Activated T-helper 1 cell treated with anti-CD3 and anti-CD28 coated beads, Interleukin-2, amount 50 U/mL, for 16 hours (primary cell): ENCODE data around the gene IL4R.
"Not testable (repeated sequence)": the region's sequence is repeated elsewhere in the genome, so short reads cannot be mapped to it uniquely, and the experiment has no call there.

Source experiments
- DNase-seq, 2 donors: peaks; one replicate each; pipeline ENCODE4 v3.0.0-alpha.2; 2020; ENCODE audit warnings: low read depth in 1 of 2, low spot score in 1 of 2

The IL4R gene

GRCh38 chr16:27313422-27314160 is at the start of gene IL4R:
IL4R (plus strand) TSS chr16:27313974; CDS start chr16:27340204, 26,230 bp downstream.
- DNase-seq, result peak in 1 of 2 donors; percentile 47

DNA sequence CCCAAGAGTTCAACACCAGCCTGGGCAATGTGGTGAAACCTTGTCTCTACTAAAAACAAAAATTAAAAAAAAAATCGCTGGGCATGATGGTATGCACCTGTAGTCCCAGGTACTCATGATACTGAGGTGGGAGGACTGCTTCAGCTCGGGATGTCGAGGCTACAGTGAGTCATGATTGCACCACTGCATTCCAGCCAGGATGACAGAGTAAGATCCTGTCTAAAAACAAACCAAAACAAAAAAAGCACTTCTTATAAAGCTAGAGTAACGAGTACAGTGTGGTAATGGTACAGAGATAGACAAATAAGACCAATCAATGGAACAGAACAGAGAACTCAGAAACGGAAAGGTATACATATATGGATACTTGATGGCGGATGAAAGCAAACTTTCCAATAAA is 49.6 kb upstream of the IL4R start:
- DNase-seq, result no peak

DNA sequence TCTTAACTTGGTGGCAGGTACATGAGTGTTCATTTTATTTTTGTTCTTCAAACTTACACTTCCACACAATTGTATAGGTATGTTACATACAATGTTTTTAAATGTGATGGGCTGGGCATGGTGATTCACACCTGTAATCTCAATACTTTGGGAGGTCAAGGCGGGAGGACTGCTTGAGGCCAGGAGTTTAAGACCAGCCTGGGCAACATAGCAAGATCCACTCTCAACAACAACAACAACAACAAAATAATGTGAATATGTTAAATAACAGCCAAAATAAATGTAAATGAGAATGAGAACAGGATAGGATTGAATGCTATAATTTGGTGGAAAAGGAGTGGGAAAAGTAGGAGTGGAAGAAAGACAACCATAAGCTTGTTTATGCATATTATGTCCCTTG is 47.8 kb upstream of the IL4R start:
- no peak for DNase-seq

DNA sequence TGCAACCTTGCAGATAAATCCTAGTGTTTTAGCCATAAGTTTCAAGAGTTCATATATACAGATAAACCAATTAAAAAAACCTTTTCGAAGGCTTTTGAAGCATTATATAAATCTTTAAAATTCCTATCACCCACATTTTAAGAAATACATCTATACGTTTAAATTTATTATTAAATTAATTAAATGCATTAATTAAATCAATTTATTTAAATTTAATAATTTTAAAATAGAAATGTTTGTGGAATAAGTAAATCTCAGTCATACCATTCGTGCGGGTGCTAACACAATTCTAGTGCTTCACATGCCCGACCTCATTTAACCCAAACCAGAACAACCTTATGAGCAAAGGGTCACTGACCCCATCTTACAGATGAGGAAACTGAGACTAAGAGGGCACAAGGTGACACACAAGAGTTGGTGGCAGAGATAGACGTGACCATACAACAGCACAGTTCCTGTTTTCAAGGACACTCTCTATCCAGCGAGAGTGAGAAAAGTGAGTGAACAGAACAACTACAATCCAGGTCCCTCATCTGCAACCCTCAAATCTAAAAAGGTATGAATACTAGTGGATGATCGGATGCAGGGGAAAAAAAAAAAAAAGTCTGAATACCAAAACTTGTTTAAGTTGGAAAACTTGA is 46.6 kb upstream of the IL4R start:
- no peak for DNase-seq

GRCh38 chr16:27268376-27269299 is 45.1 kb upstream of the IL4R start, which contains the start of gene NSMCE1:
NSMCE1 (minus strand) TSS chr16:27268772; CDS start chr16:27257570, 11,202 bp downstream.
- peak; percentile 91 to 93 for DNase-seq

- DNase-seq, result no peak
These were observed 44.2 kb upstream of the IL4R start for GRCh38 chr16:27269300-27270150.

GRCh38 chr16:27270349-27270748 is 43.4 kb upstream of the IL4R start:
- DNase-seq, result no peak

DNA sequence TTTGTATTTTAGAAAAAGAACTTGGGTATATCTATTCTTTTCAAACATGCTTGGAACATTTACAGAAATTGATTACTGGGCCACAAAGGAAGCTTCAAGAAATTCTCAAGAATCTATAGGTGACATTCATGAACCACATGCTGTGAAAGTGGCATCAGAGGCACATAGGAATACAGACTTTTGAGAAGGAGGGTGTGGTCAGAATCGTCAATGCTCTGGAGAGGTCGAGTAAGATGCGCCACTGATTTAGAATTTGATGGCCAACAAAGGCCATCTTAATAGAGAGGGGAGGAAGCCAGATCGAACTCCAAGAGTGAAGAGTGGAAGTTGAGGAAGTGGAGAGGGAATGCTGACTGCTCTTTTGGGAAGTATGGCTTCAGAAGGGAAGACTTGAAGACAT is 41.7 kb upstream of the IL4R start:
- no peak for DNase-seq

DNA sequence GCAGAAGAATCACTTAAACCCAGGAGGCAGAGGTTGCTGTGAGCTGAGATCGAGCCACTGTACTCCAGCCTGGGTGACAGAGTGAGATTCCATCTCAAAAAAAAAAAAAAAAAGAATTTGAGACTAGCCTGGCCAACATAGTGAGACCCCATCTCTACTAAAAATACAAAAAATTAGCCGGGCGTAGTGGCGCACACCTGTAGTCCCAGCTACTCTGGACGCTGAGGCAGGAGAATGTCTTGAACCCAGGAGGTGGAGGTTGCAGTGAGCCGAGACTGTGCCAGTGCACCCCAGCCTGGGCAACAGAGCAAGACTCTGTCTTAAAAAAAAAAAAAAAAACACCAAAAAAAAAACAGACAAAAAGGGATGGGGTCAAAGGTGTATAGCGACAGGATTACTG is 41.1 kb upstream of the IL4R start:
- not testable (repeated sequence) for DNase-seq

DNA sequence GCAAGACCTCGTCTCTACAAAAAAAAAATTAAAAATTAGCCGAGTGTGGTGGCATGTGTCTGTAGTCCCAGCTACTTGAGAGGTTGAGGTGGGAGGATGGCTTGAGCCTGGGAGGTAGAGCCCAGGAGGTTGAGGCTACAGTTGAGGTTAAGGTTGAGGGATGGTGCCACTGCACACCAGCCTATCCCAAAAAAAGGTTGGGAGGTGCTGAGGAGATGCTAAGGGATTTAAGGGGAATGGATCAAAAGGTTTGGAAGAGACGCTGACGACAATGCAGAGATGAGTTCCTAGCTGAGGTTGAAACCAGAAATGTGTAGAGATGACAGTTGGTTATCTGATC is 40.5 kb upstream of the IL4R start:
- no peak for DNase-seq

- no peak for DNase-seq
These were observed 39.9 kb upstream of the IL4R start for GRCh38 chr16:27273670-27274423.

- DNase-seq, result not testable (repeated sequence)
These were observed 39.3 kb upstream of the IL4R start for GRCh38 chr16:27274424-27274874.

GRCh38 chr16:27275394-27275793 is 38.4 kb upstream of the IL4R start:
- no peak for DNase-seq

GRCh38 chr16:27281243-27281642 is 32.5 kb upstream of the IL4R start:
- DNase-seq, result no peak

DNA sequence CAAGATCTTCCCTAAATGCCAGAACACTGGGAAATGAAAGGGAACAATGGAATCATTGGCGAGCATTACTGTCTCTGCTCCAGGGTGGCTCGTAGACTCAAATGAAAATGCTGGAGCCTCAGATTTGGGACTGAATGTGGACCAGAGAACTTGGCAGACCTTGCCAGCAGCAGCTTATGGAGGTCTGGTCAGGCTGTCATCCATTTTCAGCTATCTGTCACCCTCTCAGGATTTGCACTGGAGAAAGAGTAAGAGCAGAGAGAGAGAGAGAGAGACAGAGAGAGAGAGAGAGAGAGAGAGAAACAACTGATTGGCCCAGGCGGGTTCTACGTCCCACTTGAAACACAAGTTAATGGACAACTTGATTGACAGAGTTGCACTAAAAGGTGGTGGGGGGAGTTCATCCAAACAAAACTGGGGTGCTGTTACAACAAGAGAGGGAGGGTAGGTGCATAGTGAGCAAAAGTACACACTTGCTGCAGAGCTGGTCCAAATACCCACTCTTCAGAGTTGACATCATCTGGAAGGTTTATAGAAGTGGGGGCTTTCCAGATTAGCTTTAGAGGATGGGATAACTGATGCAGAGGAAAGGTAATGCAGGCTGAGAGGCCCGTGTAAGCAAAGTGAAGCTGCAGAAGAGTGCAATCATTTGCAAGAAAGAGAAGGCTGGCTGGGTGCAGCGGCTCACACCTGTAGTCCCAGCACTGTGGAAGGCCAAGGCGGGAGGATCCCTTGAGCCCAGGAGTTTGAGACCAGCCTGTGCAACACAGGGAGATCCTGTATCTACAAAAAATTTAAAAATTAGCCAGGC is 28.7 kb upstream of the IL4R start:
- DNase-seq, result no peak

- DNase-seq, result no peak
These were observed 28.0 kb upstream of the IL4R start for GRCh38 chr16:27285676-27286196.

DNA sequence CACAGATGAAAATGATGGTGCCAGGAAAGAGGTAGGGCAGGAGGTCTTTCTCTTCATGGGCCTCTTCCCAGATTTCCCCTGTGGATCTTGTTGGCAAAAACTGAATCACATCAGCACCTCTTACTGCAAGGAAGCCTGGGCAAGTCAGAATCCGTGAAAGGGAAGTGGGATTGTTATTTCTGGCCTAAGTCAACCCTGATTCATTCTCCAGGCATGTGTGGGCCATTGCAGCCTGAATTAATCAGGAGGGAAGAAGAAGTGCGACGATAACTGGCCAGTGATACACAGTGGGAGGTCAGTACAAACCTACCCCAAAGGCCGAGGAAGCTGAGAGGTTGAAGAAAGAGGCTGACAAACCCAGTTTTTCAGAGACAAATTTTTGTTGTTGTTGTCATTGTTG is 27.3 kb upstream of the IL4R start:
- no peak for DNase-seq

- DNase-seq, result no peak
These were observed 26.5 kb upstream of the IL4R start for GRCh38 chr16:27287051-27287811.
